GM15510 (cell line): ENCODE data around the gene ABCA1.
A peak's percentile ranks its signal among the peaks of the same experiment; 100 is the strongest.

Source experiments
- POLR2A ChIP-seq: IDR thresholded peaks from 3 replicates; pipeline ENCODE4 v1.6.1; 2011; ENCODE audit warnings: borderline replicate concordance; ENCODE audit not compliant: insufficient read length; ENCODE audit errors: extremely low read depth

ABCA1 gene

DNA sequence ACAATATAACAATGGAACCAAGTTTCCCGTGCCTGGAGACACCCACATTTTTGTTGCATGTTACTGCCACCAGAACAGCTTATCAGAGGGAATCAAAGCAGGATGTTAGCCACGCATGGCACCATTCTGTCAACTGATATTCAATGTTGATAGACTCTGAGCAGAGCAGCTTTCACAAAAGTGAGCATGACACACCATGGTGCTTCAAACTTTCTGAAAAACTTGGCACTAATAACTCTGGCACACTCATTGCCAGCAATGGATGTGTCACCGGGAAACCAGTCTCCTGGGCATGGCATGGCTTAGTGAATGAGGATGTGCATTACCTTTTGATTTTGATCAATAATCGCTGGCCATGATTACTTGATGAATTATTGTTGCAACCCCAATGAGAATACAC is 144.4 kb downstream of the ABCA1 start:
- no peak for TF ChIP-seq POLR2A

DNA sequence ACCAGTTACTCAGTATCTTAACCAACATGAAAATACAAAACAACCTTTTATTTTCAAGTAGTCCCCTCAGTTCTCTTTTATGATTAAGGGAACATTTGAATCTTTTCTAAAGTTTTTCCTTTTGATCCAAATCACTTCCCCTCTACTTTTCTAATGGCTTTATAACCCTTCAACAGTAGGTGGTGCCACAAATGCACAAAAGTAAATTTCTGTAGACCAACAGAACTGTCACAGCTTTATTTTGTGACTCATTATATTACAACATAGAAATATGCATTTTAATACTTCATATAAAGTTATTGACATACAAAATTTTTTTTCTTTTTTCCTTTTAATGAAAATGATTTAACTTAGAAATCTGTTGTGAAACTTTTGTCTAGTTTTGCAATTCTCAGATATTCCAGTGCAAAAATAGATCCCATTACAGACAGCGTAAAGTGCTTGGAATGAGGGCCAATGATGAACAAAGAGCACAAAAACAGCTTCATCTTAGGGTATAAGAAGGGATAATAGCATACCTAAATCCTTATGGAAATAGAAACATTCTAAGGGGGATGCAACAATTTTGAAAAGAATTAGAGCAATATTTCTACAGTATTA is 147.1 kb downstream of the ABCA1 start:
- no peak for TF ChIP-seq POLR2A

DNA sequence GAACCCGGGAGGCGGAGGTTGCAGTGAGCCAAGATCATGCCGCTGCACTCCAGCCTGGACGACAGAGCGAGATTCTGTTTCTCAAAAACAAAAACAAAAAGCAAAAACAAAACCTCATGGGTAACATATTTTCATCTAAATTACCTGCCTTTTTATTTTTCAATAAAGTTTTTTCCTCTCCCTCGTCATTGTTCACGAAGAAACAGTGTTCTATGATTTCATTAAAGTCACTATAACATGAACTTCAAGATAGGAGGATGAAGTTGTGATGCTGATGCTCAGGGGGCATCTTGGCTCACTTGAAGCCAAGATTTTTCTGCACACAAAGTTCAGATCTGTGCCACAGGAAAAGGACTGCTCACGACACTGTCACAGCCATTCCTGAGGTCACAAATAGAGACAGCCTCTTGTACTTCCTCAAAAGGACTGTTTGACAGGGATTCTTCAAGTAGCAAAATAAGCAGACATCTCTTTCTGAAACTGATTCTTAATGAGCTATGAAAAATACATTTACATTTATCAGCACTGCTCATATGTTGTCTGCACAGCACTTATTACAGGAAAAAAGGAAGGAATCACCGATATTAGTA is 147.9 kb downstream of the ABCA1 start:
- TF ChIP-seq POLR2A, result no peak

DNA sequence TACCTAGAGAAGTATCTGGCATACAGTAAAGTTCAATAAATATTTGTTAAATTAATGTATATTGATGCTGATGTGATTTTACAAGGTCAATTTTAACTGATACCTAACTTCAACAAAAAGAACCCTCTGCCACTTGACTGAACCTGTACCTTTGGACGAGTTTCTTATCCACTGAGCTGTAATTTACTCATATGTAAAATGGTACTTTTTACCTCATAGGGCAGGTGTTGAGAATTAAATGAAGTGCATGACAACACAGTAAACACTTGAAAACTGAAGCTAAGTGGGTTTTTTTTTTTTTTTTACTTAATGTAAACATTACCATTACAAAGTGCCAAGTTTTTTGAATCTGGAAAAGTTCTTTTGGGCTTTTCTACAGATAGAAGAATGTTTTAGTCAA is 148.6 kb downstream of the ABCA1 start:
- no peak for TF ChIP-seq POLR2A

DNA sequence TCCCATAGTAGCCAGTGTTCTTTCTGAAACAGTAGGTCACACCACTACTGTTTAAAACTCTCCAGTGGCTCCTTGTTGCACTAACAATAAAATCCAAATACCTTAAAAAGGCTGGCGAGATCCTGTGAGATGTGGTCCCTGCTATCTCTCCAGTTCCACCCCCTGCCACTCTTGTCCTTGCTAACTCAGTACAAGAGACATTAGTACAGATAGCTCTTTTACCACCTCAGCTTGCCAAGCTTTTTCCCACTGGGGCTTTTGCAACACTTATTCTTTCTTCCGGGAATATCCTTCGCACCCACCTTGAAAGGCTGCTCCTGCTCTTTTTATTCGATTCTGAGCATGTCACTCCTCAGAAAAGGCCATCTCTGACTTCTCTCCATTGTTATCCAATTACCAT is 149.2 kb downstream of the ABCA1 start:
- no peak for TF ChIP-seq POLR2A

DNA sequence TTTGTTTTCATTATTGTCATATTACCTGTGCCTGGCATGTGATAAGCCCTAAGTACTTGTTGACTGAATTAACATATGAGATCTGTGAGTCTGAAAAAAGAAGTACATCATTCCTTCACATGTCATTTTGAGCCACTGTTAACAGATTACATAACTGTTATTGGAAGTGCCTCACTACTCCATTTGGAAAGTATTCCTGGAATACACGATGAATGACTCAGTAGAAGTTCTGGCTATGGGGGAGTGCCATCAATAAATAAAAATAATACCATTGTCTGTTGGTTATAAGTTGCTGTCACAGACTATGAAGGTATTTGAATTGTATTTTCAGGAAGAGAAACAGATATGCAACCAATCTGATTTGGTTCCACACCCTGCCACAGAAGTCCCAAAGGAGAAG is 151.2 kb downstream of the ABCA1 start:
- no peak for TF ChIP-seq POLR2A

DNA sequence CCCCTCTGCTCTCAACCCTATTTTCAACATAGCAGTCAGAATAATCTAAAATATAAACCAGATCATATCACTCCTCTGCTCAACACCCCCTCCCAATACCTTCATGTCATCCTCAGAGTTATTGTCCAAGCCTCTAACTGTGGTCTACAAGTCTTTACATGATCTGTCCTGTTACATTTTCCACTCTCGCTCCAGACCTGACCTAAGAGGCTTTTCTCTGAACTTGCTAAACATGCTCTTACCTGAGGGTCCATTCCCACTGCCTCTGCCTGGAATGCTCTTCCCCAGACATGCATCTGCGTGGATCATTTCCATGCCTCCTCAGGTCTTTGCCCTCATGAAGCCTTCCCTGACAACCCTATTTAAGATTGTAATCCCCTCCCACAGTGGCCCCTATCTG is 152.0 kb downstream of the ABCA1 start:
- TF ChIP-seq POLR2A, result no peak

DNA sequence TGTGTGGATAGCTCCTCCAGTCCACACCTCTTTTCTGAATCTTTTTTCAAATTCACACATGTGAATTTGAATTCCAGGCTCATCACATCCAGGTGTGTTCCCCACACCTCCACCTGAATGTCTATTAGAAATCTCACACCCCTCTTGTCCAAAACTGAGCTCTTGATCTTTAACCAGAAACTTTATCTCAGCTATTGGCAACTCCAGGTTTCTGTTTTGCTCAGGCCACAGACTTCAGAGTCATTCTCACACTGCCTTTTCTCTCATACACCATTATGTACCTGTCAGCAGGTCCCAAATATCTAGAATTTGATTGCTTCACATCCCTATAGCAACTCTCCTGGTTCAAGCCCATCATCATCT is 152.4 kb downstream of the ABCA1 start:
- no peak for TF ChIP-seq POLR2A

DNA sequence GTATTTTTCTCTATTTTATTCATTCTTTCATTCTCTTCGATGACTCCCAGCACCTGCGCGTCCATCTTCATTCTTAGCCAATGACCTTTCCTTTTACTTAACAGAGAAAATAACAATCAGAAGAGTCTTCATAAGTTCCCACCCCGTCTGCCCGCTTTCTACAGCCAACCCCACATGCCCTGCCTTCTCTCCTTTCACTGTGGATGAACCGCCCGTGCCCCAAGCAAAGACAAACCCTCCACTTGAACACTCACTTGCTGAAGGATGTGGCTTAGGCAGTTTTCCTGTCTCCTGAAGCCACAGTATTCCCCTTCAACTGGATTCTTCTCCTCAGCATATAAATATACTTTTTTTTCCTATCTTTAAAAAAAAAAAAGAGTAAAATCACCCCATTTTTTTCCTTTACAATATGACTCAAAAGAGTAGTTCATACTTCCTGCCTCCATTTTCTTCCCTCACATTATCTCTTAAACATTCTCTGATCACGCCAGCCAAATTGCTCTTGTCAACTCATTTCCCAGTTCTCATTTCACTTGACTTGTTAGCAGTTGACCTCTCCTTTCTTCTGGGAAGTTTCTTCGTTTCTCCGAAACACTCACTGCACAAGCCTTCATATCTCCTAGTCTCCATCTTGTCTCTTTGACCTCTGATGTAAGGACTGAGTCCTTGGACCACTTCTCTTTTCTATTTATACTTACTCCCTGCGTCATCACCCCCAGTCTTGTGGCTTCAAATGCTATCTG is 153.0 kb downstream of the ABCA1 start:
- peak; percentile 19 for TF ChIP-seq POLR2A

DNA sequence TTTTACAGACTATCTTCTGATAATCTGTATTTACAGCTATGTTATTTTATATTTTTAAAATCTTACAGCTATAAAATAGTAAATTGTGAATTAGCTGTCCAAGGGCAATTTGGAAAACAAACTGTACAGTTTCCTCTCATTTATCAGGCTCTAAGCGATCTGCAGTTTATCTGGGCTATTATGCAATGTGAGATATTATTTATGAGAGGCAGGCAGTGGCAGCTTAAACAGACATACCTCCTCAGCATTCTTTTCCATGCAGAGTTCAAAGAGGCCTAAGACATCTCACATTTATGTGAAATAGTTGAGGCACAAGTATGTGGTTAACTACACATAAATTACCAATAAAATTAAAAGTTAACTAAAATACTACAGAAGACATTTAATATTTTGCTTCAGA is 153.8 kb downstream of the ABCA1 start:
- no peak for TF ChIP-seq POLR2A

DNA sequence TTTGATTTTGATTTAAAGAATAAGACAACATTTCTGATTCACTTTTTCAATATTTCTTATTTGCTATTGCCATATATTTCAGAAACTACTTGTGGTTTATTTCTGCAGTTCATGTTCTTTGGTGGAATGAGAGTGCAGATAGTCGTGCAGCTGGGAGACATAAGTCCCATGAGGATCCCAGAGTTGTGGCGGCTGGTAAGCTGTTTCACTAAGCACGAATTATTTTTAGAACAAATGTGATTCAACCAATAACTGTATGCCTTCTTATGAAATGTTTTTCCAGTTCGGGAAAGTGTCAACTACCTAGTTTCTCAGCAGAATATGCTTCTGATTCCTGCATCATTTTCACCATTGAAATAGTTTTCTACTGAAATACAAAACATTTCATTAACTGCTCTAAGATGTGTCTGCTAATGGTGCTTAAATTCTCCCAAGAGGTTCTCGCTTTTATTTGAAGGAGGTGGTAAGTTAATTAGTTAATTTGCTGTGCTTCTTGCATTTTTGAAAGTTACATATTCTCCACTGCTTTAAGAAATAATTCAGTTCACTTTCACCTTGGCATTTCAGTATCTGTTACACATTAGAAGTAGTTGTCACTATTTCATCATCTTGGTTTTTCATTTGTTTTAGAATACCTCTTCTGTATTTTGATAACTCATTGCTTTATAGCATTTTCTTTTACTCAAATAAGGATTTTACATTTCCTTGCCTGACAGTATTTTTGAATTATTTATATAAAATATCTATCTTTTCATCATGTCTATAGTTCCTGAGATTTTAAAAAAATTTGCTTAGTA is 155.0 kb downstream of the ABCA1 start:
- TF ChIP-seq POLR2A, result no peak

DNA sequence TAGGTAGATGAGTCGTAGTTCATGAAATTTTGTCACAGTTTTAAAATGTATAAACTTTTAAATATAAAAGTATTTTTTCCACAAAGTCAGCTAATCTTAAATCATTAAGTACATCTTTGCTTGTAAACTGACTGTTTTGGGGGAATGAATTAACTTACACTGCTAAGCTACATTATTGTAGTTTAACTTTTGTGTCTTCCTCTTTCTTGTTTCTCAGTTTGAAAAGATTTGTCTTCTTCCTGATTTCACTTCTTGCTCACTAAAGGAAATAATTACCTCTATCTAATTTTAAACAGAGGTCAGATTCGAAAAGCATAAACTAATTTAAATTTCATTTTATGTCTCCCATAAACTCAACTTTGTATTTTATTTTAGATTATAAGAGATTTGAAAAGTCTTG is 158.3 kb downstream of the ABCA1 start:
- TF ChIP-seq POLR2A, result no peak

DNA sequence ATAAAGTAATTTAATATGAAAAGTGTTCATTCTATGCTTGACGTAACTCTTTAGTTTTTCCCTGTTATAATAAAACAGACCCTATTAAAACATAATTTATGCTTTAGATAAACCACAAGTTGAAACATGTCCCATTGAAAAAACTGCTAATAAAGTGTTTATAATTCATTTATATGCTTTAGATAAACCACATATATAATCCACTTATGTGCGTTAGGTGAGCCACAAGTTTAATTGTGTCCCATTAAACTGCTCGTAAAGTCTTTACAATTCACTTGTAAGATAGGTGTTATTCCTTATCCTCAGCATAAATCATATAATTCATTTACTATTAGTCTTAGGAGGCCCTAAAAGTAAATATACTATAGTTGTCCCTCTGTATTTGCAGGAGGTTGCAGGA is 160.4 kb downstream of the ABCA1 start:
- no peak for TF ChIP-seq POLR2A

DNA sequence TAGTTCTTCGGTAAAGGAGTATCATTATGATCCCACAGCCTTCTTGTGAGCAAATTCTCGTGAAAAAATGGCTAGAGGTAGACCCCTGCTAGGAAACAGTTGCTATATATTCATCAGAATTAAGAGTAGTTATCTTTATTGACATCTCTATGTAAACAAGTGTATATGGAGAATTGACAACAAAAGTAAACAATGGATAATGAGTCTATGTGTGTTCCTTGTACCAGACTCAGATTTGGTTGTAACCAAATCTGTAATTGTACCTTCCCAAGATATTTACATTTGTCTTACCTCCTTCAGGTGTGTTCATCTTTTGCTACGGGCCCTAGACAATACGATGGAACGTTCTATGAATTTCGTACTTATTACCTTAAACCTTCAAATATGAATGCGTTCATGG is 161.9 kb downstream of the ABCA1 start:
- no peak for TF ChIP-seq POLR2A

DNA sequence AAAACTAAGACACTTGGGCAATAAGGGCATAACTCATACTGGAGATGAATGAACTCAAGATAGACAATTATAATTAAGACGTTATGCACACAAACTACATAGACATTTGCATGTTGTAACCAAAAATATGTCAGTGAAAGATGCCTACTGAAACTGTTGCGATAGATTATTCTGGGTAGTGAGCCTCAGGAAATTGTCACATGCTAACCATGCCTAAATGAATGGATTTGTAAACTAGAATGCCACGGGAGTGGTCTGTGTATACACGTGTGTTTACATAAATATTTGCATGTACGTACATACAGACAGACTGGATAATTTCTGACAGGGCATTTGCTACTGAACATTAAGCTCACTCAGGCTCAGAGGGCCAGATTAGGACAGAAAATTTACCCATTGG is 162.8 kb downstream of the ABCA1 start:
- no peak for TF ChIP-seq POLR2A
